GM12878 (cell line): ENCODE measurements around the gene ZC3H11A. TPM values are rescaled to one million over a fixed set of nuclear protein-coding genes. Genes with fewer than 3 reads are reported as not detected.

ENCODE experiments used
- ATAC-seq: fragments of 200-7000 bp; cut with Tn5 transposase; 3 replicates; pipeline ENCODE4 v1.9.1; 2020; ENCODE audit warnings: mild to moderate bottlenecking, moderate library complexity
- BruUV-seq: library from RNA; stranded (reverse); fragments of 400-500 nt; replicated peaks from 2 replicates; lab custom pipeline; 2021; lab: Mats Ljungman, UMichigan
- CTCF ChIA-PET: fragments of 300-600 bp; sonication (Branson Sonifier 250); formaldehyde crosslinking; extraction: SDS; loops from one replicate; lab custom pipeline; 2021; ENCODE audit warnings: inconsistent platforms; lab: Yijun Ruan, JAX
- POLR2A ChIA-PET: fragments of 350-600 bp; formaldehyde crosslinking; extraction: SDS; loops from one replicate; lab custom pipeline; 2021; ENCODE audit warnings: inconsistent platforms; lab: Charles Lee
- RAD21 ChIA-PET: fragments of 300-600 bp; sonication (Branson Sonifier 250); formaldehyde crosslinking; loops from one replicate; lab custom pipeline; 2023; ENCODE audit warnings: antibody characterized with exemption; ENCODE audit not compliant: unreplicated experiment; lab: Charles Lee
- SMC1A ChIA-PET: fragments of 300-600 bp; sonication (Branson Sonifier 250); formaldehyde crosslinking; loops from one replicate; lab custom pipeline; 2023; ENCODE audit not compliant: unreplicated experiment, uncharacterized antibody; lab: Charles Lee
- DNase-seq: peaks from one replicate; pipeline ENCODE4 v3.0.0-alpha.2; 2011; ENCODE audit warnings: low read depth, low spot score
- FAIRE-seq: peaks from 3 replicates; lab custom pipeline; 2011; peaks lifted over from hg19 to GRCh38; lab: Jason Lieb, UNC
- H2AFZ ChIP-seq: 2 replicates; pipeline ENCODE4 v1.6.0; 2011; ENCODE audit warnings: low read depth, low read length, control low read depth; ENCODE audit not compliant: control insufficient read depth
- H3K27ac ChIP-seq: 2 replicates; pipeline ENCODE4 v1.5.1; 2011; ENCODE audit warnings: control low read depth; ENCODE audit not compliant: control insufficient read depth, insufficient read depth
- H3K27me3 ChIP-seq, 2 experiments: replicated peaks in 1 of 2; 2 replicates each; pipeline versions ENCODE4 v1.6.0 to v1.6.1; 2011; ENCODE audit warnings: low read length in 1 of 2; ENCODE audit not compliant: control insufficient read depth in 2 of 2, insufficient read depth in 2 of 2
- H3K36me3 ChIP-seq, 2 experiments: 2 replicates each; pipeline ENCODE4 v1.5.1; 2011; ENCODE audit warnings: low read length in 1 of 2; ENCODE audit not compliant: control insufficient read depth in 2 of 2, insufficient read depth in 2 of 2
- H3K4me1 ChIP-seq: 2 replicates; pipeline ENCODE4 v1.6.1; 2011; ENCODE audit warnings: mild to moderate bottlenecking, low read length, moderate library complexity, mixed read lengths; ENCODE audit not compliant: control insufficient read depth, insufficient read depth
- H3K4me2 ChIP-seq: 2 replicates; pipeline ENCODE4 v1.6.0; 2011; ENCODE audit warnings: control low read depth; ENCODE audit not compliant: control insufficient read depth, insufficient read depth
- H3K4me3 ChIP-seq: fragments of 200-600 bp; sonication (generic); 2 replicates; pipeline ENCODE4 v1.5.1; 2016
- H3K79me2 ChIP-seq: 2 replicates; pipeline ENCODE4 v1.6.0; 2011; ENCODE audit warnings: low read length; ENCODE audit not compliant: control insufficient read depth, insufficient read depth
- H3K9ac ChIP-seq: 2 replicates; pipeline ENCODE4 v1.8.0; 2011; ENCODE audit warnings: low read length, control low read depth, mixed read lengths; ENCODE audit not compliant: control insufficient read depth, insufficient read depth
- H3K9me3 ChIP-seq: replicated peaks from 3 replicates; pipeline ENCODE4 v1.5.1; 2011; ENCODE audit warnings: mild to moderate bottlenecking, low read length; ENCODE audit not compliant: control insufficient read depth, insufficient read depth
- H4K20me1 ChIP-seq: 2 replicates; pipeline ENCODE4 v1.6.0; 2011; ENCODE audit not compliant: control insufficient read depth, insufficient read depth
- CBX5 ChIP-seq: sonication (generic); IDR thresholded peaks from 2 replicates; pipeline ENCODE4 v1.6.1; 2016; ENCODE audit warnings: low read depth, moderate library complexity, mild to moderate bottlenecking, inconsistent platforms
- CREB1 ChIP-seq: IDR thresholded peaks from 2 replicates; pipeline ENCODE4 v1.6.1; 2012; ENCODE audit warnings: low read depth, mild to moderate bottlenecking, inconsistent platforms
- HCFC1 ChIP-seq: fragments of 150-350 bp; IDR thresholded peaks from 2 replicates; pipeline ENCODE4 v1.6.1; 2014; ENCODE audit warnings: low read length
- MEF2A ChIP-seq: IDR thresholded peaks from 2 replicates; pipeline ENCODE4 v1.6.1; 2011; ENCODE audit warnings: low read depth, mild to moderate bottlenecking, low read length, moderate library complexity; ENCODE audit not compliant: insufficient read depth
- PBX3 ChIP-seq: IDR thresholded peaks from 2 replicates; pipeline ENCODE4 v1.6.1; 2011; ENCODE audit warnings: mild to moderate bottlenecking, low read depth, low read length, moderate library complexity; ENCODE audit not compliant: insufficient replicate concordance
- POLR2A ChIP-seq: IDR thresholded peaks from 2 replicates; pipeline ENCODE4 v1.6.1; 2011; ENCODE audit warnings: low read depth, mild to moderate bottlenecking, low read length
- RELA ChIP-seq: fragments of 450-650 bp; IDR thresholded peaks from 2 replicates; pipeline ENCODE4 v1.8.0; 2014; ENCODE audit warnings: borderline replicate concordance; ENCODE audit not compliant: partially characterized antibody
- SREBF2 ChIP-seq: IDR thresholded peaks from 2 replicates; pipeline ENCODE4 v1.6.1; 2012; ENCODE audit warnings: mild to moderate bottlenecking, low read length
- SRF ChIP-seq, 2 experiments: IDR thresholded peaks; 2 replicates each; pipeline ENCODE4 v1.6.1; 2011; ENCODE audit warnings: low read depth in 2 of 2, low read length in 2 of 2, mild to moderate bottlenecking in 1 of 2, moderate library complexity in 1 of 2
- ZNF217 ChIP-seq: fragments of 450-650 bp; IDR thresholded peaks from 2 replicates; pipeline ENCODE4 v1.6.1; 2017; ENCODE audit warnings: antibody characterized with exemption, mild to moderate bottlenecking
- ZNF384 ChIP-seq: IDR thresholded peaks from 2 replicates; pipeline ENCODE4 v1.6.1; 2012; ENCODE audit warnings: low read depth, mild to moderate bottlenecking, low read length, improper control_type of control experiment, borderline replicate concordance
- ZSCAN29 ChIP-seq: fragments of 450-650 bp; IDR thresholded peaks from 2 replicates; pipeline ENCODE4 v1.6.1; 2017; ENCODE audit warnings: mild to moderate bottlenecking, moderate library complexity
- WGBS: methylation state at CpG from one replicate; pipeline ENCODE4 v1.1.6; 2016; ENCODE audit warnings: low lambda C conversion rate; ENCODE audit not compliant: insufficient replicate concordance, insufficient coverage; ENCODE audit errors: missing lambda C conversion rate; 5-methylcytosine and 5-hydroxymethylcytosine counted together
- in situ Hi-C: fragments of 300-500 bp; cut with MboI; formaldehyde crosslinking; loops from 9 replicates; pipeline ENCODE4 v1.14.3; 2018; ENCODE audit warnings: mixed read lengths
- intact Hi-C: fragments of 100-400 bp; cut with micrococcal nuclease; formaldehyde crosslinking; loops from one replicate; pipeline ENCODE4 v1.14.2; 2022; ENCODE audit not compliant: unreplicated experiment
- polyA plus RNA-seq, 11 experiments: library from polyadenylated mRNA; depleted of rRNA in 4 of 11; unstranded in 6 of 11; stranded (reverse) in 5 of 11; fragments of >200 nt; fragmentation: Nextera tagmentation in 4 of 11; fragmentation: Illumina TruSeq in 1 of 11; extraction: Ambion mirVana in 4 of 11; extraction: Trizol in 1 of 11; gene quantifications; 1 replicate in 1 of 11; 2 replicates in 10 of 11; pipeline versions ENCODE4 v1.2.1 to v1.2.3, GENCODE V29; 2011 to 2016; ENCODE audit warnings: inconsistent platforms in 2 of 11, missing spikeins in 2 of 11, low read depth in 1 of 11
- total RNA-seq, 4 experiments: library from RNA; depleted of rRNA in 3 of 4; stranded (reverse); fragments of >200 nt in 3 of 4; fragmentation: Illumina TruSeq in 1 of 4; extraction: Trizol in 1 of 4; gene quantifications; 2 replicates each; pipeline versions ENCODE4 v1.2.1 to v1.2.3, GENCODE V29; 2013 to 2021
- TF ChIP-seq, protein P1 (sequence below): IDR thresholded peaks from 2 replicates; pipeline ENCODE4 v1.6.1; 2012; ENCODE audit warnings: low read length, inconsistent platforms
- TF ChIP-seq, protein P2 (sequence below): fragments of 450-650 bp; IDR thresholded peaks from 2 replicates; pipeline ENCODE4 v1.6.1; 2018; ENCODE audit warnings: mild to moderate bottlenecking, low read depth, moderate library complexity; ENCODE audit not compliant: partially characterized antibody

The ZC3H11A gene
- total and polyA plus RNA-seq, 10 of the 15 experiments (the other 5 are each of a cell fraction or from before 2014, with no cell fraction given), result 21.1 to 123 (median 60.8) TPM

DNA sequence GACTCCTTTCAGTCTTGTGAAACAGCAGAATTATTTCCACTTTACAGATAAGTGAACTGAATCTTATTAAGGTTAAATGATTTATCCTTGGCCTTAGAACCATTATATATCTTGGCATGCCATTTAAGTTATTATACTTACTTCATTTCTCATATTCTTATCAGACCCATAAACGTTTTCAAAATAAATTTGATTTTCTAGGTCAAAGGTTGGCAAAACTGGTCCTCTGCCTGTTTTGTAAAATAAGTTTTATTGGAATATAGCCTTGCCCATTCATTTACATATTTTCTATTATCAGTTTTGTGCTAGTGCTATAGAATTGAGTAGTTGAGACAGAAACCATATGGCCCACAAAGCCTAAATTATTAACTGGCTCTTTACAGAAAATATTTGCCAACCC lies 33.1 kb downstream of the ZC3H11A start:
- 28% methylated on average over 1 of the region's 1 CpG for WGBS
- H3K27ac ChIP-seq, result no peak overlapping the region
- ChIA-PET CTCF (interaction anchor here (1.1 kb wide), 1 partner anchor 14 kb away, joined by 5 read pairs; no protein-coding TSS in a partner anchor), POLR2A (no interaction called here), RAD21 (no interaction called here), SMC1A (interaction anchor here (0.9 kb wide), 1 partner anchor 18 kb away, joined by 3 read pairs; no protein-coding TSS in a partner anchor)
- FAIRE-seq (no peak), DNase-seq (no peak), ATAC-seq (no peak)
- no peaks in the 10 kb centered on the region for H3K4me1 ChIP-seq
- in situ Hi-C loops (no loop called here), intact Hi-C loops (no loop called here)
- no peaks in the 10 kb centered on the region for H4K20me1 ChIP-seq
- no peak overlapping the region for H3K4me3 ChIP-seq
- H3K9ac ChIP-seq, result no peak overlapping the region
- no peaks in the 10 kb centered on the region for H3K27me3 ChIP-seq
- BruUV-seq, result no TSS peak
- H3K9me3 ChIP-seq, result no peaks in the 10 kb centered on the region
- H2AFZ ChIP-seq, result no peak overlapping the region
- no peak for TF ChIP-seq HCFC1
- no peak for TF ChIP-seq ZNF384
- no peak for TF ChIP-seq MEF2A
- no peak for TF ChIP-seq CREB1
- TF ChIP-seq ZSCAN29, result no peak
- no peak for TF ChIP-seq PBX3
- TF ChIP-seq, protein P1, sequence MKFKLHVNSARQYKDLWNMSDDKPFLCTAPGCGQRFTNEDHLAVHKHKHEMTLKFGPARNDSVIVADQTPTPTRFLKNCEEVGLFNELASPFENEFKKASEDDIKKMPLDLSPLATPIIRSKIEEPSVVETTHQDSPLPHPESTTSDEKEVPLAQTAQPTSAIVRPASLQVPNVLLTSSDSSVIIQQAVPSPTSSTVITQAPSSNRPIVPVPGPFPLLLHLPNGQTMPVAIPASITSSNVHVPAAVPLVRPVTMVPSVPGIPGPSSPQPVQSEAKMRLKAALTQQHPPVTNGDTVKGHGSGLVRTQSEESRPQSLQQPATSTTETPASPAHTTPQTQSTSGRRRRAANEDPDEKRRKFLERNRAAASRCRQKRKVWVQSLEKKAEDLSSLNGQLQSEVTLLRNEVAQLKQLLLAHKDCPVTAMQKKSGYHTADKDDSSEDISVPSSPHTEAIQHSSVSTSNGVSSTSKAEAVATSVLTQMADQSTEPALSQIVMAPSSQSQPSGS, result no peak
- no peak for TF ChIP-seq SREBF2
- no peak for TF ChIP-seq ZNF217
- TF ChIP-seq CBX5, result no peak
- TF ChIP-seq, protein P2, sequence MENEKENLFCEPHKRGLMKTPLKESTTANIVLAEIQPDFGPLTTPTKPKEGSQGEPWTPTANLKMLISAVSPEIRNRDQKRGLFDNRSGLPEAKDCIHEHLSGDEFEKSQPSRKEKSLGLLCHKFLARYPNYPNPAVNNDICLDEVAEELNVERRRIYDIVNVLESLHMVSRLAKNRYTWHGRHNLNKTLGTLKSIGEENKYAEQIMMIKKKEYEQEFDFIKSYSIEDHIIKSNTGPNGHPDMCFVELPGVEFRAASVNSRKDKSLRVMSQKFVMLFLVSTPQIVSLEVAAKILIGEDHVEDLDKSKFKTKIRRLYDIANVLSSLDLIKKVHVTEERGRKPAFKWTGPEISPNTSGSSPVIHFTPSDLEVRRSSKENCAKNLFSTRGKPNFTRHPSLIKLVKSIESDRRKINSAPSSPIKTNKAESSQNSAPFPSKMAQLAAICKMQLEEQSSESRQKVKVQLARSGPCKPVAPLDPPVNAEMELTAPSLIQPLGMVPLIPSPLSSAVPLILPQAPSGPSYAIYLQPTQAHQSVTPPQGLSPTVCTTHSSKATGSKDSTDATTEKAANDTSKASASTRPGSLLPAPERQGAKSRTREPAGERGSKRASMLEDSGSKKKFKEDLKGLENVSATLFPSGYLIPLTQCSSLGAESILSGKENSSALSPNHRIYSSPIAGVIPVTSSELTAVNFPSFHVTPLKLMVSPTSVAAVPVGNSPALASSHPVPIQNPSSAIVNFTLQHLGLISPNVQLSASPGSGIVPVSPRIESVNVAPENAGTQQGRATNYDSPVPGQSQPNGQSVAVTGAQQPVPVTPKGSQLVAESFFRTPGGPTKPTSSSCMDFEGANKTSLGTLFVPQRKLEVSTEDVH, result no peak
- TF ChIP-seq POLR2A, result no peak
- no peak for TF ChIP-seq RELA
- TF ChIP-seq SRF (IDR thresholded peaks at IDR 0.05; ENCODE audit: low read depth in 2 of 2, low read length in 2 of 2), result no peak
- H3K4me2 ChIP-seq, result no peak overlapping the region
- H3K79me2 ChIP-seq, result no peaks in the 10 kb centered on the region
- peaks cover 0 to 26% of the 10 kb centered on the region in 2 experiments; a peak in 3 of 4 replicates for H3K36me3 ChIP-seq
